GM19397 (cell line): Measurements from ENCODE around the gene RFNG.

Experiments used
- ATAC-seq: cut with Tn5 transposase; IDR thresholded peaks from one replicate; pipeline ENCODE4 v1.9.1; 2021; ENCODE audit warnings: mild to moderate bottlenecking, moderate library complexity; ENCODE audit not compliant: unreplicated experiment

RFNG gene

DNA sequence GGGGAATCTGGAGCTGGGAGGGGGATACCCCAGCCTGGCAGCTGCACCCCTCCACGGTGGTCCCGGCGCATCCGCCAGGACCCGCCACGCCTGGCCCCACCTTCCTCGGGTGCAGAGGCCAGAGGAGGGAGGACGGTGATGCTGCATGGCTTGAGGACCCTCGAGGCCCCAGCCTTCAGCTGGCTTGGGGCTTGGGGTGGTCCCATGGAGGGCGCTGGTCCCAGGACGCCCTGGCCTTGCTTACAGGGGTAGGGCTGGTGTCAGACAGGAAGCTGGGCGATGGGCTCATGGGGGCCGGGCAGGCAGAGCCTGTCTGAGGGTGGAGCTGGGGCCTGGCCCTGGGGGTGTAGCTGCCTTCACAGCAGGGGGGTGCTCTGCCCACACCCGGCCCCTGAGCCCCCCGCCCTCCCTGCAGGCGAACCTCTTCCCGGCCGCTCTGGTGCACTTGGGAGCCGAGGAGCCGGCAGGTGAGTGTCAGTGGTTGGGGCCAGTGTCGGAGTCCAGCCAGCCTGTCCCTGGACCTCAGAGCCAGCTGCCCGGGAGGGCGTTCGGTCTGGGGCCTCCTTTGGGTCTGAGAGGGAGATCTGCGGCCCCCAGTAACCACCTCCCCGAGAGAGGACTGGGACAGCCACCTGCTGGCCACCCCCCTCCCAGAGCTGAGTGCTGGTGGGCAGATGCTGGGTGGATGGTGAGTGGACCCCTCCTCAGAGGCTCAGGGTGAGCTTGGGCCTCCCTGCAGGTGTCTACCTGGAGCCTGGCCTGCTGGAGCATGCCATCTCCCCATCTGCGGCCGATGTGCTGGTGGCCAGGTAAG lies 35.3 kb downstream of the RFNG start:
- ATAC-seq = no peak

GRCh38 chr17:82015311-82015971 lies 36.2 kb downstream of the RFNG start:
- no peak for ATAC-seq

DNA sequence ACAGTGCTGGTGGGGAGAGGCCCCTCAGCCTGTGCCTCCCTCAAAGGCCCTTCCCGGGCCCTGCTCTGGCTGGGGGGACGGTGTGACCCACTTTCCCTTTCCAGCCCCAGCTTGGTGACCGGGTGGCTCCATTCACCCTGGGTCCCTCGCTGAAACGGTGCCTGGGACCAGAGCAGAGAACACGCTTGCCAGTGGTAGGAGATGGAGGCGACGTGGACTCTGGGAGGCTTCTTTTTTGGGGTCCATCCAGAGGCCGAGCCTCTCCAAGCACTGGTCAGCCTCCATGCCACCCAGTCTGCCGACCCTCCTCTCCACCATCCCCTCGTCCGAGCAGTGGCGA lies 36.7 kb downstream of the RFNG start:
- no peak for ATAC-seq

GRCh38 chr17:82014432-82014831 lies 37.2 kb downstream of the RFNG start:
- ATAC-seq = no peak

DNA sequence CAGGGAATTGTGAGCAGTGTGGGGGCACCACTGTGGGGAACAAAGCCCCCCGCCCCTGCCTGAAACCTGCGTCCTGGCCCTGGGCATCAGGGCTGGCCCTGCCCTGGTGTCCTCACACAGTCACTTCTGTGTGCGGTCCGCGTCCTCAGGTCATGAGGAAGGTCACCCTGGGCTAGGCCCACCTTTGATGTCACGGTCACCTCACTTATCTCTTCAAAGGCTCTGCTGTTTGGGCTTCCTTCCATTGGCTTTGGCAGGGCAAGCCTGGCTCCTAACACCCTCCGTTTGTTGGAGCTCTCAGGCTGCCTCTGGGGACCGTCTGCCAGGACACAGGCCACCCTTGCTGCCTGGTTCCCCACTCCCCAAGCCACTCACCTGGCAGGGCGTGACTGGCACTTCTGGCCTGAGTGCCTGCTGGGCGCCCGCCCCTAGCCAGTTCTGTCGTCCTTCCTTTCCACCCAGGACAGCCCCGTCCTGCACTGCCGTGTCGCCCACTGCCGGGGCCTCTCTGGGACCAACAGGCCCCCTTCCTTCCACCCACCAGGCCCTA lies 37.8 kb downstream of the RFNG start:
- ATAC-seq = no peak

DNA sequence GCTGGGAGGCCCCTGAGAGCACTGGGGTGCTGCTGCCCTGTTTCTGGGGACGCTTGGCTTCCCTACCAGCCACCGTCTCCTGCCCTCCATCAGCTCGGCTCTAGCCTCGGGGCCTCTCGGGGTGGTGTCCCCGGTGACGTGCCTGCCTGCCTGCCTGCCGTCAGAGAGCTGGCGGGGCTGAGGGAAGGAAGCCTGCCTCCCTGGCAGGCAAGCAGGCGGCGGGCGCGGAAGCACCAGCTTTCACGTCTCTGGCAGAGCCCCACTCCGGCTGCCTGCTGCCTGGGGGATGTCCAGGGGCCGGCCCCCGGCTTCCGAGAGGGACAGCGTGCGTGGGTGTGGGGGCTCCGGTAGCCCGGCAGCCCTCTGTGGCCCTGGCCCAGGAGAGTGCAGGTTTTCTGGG lies 38.3 kb downstream of the RFNG start:
- ATAC-seq = no peak

DNA sequence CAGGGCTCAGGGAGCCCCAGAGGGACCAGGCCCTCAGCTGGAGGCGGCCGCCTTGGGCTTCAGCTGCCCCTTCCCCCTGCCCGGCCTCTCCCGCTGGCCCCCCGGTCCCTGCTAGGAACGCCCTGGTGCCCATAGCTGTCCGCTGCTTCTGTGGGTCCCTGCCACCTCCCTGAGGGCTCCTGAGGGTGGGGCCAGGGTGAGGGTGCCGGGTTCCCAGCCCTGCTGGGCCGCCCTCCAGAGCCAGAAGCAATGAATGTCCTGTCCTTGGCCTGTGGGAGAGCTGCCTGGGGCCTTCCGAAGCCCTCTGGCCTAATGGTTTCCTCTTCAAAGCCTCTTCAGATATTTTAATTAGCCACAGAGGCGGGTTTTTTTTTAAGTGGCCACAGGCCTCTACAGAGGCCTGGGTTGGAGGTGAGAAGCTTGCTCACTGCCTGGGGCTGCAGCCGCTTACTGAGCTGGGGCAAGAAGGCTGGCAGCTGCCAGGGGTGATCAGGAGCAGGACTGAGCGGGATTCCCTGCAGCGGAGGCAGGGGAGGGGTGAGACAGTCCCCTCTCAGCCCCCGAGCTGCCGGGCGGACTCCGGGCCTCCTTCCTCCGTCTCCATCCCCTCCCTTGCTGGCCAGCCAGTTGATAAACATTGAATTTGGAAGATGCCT lies 38.8 kb downstream of the RFNG start:
- ATAC-seq = no peak

DNA sequence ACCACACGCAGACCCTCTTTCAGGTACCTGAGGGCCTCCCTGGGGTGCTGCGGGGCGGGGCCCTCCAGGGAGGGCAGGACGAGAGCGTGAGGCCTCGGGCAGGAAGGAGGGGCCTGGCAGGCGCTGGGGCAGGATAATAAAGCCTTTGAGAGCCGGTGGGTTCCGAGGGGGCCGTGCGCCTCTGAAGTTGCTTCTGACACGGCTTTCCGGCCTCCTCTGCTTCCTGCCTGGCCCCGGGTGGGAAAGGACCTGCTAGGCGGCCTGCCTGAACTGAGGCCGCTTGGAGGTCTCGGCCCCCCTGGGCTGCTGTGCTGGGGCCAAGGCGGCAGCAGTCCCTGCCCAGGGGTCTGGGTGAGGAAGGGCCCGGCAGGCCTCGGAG lies 39.4 kb downstream of the RFNG start:
- no peak for ATAC-seq

DNA sequence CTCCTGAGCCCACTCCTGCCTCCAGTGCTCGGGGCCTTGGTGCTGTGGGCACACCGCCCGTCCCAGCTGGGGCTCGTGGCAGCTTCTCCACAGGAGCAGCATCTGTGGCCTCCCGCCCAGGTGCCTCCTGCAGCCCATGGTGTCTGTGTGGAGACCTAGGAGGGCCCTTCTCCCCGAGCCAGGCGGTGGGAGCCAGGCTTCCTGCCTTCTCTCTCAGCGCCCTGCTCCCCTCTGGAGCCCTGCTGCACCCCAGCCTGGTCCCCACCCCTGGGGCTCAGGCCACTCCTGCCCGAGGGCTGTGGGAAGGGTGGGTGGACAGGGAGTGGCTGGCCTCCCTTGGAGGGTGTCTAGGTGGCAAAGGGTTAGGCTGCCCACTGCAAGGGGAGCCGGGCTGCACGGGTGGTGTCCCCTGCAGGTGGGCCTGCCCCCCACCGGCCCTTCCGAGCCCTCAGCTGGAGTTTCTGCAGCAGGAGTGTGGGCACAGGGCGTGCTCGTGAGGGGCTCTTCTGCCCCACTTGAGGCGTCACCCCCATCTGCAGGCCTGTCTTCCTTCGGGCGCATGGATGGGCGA lies 39.9 kb downstream of the RFNG start:
- no peak for ATAC-seq

GRCh38 chr17:82010575-82011525 lies 40.8 kb downstream of the RFNG start:
- no peak for ATAC-seq

- no peak for ATAC-seq
Observed at GRCh38 chr17:82009413-82009812, 42.2 kb downstream of the RFNG start.

- ATAC-seq = no peak
Observed at GRCh38 chr17:82008941-82009405, 42.6 kb downstream of the RFNG start.

DNA sequence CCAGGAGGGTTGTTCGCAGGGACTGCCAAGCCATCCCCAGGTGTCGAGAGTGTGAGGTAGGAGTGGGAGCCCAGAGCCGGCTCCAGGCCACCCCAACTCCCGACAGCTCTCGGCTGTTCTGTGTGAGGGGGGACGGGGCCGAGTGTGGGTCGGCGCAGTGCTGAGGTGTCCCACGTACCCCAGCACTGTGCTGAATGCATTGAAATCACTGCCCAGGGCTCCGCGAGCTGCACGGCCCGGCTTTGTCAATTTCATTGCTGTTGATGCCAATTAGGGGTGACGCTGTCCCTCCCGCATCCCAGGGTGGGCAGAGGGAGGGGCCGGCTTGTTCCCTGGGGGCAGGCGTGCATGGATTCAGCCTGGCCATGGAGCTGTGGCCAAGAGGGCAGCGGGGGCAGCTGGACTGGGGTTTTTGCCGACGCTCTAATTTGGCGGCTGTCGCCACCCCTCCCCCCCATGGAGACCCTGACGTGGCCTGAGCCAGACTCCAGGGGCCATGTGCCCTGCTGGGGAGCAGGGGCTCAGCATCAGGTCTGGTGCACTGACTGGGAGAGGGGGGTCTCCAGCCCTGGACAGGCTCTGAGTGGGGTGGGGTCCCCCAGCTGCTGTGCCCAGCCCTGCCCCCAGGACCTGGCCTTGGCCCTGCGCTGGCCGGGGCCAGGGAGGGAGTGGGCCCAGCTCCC lies 43.2 kb downstream of the RFNG start:
- ATAC-seq = no peak

- no peak for ATAC-seq
Observed at GRCh38 chr17:82007495-82008257, 43.9 kb downstream of the RFNG start.

DNA sequence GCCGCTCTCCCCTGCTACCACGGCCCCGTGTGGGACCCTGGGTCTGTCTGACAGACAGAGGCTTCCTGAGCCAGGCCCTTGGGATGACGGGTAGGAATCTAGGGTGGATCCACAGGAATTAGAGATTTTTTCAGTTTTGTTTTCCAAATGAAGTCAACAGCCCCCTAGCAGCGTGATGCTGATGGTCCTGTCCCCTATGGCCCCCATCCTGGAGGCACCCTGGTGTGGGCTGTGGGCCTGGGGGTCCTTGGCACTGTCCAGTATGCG lies 44.5 kb downstream of the RFNG start:
- no peak for ATAC-seq

DNA sequence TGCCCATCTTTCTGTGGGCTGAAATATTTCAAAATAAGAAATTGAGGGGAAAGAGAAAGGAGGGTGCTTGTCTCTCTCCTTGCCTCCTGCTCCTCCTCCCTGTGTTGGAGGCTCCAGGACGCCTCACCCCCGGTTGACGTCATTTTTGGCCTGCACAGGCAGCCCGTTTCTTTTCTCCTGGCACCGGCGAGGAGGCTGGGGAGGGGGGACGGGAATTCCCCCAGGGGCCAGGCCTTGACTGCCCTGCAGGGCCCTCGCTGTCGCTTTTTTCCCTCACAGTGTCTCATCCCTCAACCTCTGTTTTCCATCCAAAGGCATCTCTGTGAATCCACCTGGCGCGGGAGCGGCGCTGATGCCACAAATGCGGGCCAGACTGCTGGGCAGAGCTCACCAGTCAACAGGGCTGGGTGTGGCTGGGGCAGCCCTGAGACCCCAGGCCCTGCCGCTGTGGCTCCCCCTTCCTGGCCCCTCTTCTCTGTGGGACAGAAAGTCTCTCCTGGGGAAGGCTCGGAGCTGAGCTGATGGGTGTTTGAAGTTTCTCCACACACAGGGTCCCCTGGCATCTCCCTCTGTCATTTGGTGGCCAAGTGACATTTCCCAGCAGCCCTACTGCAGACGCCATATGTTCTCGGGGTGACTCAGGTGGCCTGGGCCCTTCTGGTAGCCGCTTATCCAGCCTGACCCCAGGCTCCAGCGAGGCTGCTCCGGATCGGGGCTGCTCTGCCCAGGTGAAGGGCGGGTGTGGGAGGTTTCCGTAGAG lies 45.0 kb downstream of the RFNG start:
- ATAC-seq = no peak

DNA sequence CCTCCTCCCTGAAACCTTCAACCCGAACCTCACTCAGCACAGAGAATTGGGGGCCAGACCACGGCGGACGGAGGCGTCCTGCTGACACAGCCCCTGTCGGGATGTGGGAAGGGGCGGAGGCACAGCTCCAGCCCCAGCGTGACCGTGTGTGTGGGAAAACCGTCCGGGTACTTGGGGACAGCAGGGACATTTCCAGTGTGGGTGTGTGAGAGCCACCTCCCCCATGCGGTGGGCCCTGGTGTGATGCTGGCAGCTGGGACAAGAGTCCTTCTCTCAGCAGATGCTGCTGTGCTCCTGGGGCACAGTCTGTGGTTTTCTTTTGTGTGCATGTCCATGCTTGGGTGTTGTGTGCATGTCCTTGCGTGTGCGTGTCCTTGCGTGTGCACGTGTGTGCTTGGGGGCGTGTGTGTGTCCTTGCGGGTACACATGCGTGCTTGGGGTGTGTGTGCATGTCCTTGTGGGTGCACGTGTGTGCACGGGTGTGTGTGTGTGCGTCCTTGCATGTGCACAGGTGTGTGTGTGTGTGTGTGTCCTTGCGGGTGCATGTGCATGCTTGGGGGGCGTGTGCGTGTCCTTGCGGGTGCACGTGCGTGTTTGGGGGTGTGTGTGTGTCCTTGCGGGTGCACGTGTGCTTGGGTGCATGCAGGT lies 45.8 kb downstream of the RFNG start:
- ATAC-seq = no peak
